Fibroblast of skin of abdomen (primary cell): ENCODE measurements around the gene UBLCP1.

Experiments used
- DNase-seq: peaks from one replicate; pipeline ENCODE4 v3.0.0-alpha.2; 2013

UBLCP1 gene

DNA sequence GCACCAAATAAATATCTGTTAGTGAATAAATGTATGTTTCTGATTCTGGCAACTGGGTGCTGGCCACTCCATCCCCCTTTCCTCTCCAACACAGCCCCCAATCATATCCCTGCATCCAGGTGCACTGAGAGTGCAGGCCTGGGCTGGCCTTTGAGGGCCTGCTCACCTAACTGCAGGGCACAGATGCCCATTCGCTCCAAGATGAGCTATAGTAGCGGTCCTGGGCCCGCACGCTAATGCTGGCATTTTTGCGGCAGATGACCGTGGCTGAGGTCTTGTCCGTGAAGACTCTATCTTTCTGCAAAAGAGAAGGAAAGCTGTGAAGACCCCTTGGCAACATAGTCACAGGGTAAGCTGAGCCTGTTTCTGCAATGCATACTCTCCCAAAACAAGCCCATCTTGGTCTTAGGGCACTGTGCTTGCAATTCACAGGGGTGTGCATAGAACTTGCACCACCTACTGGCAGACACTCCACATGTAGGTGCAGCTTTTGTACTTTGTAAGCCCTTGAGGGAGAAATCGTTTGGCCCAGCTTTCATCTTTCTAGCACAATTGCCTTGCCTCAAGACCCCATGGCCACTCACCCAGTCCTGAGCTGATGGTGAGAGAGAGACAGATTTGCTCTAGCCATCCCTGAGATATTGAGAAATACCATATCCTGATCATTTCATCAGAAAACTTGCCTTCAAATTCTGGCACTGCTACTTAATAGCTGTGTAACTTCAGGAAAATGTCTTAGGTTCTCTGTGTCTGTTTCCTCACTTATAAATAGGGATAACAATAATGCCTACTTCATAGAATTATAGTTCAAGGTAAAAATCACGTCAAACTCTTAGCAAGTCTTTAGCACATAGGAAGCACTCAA lies 53.7 kb downstream of the UBLCP1 start:
- peak; percentile 52 for DNase-seq

DNA sequence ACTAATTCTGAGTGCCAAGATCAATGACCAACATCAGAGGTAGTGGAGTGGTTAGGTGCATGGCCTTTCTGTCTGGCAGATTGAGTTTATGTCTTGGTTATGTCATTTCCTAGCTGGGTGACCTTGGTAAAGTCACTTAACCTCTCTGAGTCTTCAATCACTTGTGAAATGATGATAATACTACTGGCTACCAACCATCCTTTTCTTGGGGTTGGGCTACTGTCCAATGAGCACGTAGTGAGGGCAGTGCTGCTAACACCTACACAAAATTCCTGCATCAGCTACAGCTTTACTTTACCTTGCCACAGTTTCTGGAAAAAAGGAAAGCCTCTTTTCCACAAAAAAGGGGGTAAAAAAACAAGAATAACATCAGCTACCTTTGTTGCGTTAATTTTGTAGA lies 54.8 kb downstream of the UBLCP1 start:
- DNase-seq: no peak

DNA sequence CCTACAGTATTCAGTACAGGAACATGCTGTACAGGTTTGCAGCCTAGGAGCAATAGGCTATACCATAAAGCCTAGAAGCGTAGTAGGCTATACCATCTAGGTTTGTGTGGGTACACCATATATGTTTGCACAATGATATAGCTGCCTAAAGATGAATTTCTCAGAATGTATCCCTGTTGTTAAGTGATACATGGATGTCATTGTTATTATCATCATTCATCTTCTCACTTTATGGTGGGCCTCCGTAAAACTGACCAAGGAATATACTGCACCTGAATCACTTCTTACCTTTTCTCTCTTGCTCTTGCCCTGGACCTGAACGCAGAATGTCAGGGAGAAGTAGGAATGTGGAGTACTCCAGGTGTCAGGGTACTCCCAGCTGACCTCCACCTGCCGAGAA lies 55.4 kb downstream of the UBLCP1 start:
- no peak for DNase-seq

DNA sequence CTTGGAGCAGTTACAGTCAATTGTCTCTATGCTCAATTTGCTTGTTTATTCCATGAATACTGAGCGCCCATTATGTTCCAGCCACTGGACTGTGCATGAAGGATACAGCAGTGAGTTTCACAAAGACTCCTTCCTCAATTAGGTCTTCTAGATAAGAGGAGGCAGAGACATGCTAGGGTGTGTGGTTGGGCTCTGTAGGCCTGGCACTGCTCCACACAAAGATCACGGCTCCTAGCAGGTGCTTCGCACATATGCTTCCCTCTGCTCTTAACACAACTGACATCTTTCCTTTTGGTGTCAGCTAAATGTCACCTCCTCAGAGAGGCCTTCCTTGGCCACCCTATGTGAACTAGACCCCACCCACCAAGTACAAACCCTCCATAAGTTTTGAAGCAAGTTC lies 56.3 kb downstream of the UBLCP1 start:
- DNase-seq: no peak

DNA sequence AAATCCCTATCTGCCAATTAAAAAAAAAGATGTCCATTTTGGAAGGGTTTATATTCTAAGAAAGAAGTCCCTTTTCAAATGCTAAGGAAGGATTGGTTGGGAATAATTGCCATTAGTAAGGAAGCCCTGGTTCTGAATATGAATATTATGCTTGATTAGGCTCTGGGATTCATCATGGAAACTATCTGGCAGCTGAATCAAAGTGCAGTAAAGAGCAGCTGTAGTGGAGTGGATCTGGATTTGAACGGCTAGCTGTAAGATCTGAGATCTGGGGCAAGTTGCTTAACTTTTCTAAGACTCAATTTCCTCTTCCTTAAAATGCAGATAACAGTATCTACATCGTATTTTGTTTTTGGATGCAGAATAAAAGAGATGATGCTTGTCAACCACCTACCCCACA lies 56.7 kb downstream of the UBLCP1 start:
- DNase-seq: no peak

DNA sequence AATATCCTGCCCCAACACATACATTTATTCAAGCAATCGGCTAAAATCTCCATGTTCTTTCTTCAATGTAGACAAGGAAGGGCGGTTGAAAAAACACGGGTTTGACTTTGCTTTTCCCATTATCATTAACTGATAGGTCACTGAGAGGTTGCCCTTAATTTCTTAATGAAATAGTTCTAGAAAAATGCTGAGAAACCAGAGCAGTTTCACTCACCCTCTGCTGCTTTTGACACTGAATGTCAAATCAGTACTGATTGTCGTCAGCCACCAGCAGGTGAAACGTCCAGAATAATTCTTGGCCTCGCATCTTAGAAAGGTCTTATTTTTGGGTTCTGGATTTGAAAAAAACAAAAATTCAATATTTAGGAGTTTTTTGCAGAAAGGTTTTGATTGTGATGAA lies 59.1 kb downstream of the UBLCP1 start:
- no peak for DNase-seq

DNA sequence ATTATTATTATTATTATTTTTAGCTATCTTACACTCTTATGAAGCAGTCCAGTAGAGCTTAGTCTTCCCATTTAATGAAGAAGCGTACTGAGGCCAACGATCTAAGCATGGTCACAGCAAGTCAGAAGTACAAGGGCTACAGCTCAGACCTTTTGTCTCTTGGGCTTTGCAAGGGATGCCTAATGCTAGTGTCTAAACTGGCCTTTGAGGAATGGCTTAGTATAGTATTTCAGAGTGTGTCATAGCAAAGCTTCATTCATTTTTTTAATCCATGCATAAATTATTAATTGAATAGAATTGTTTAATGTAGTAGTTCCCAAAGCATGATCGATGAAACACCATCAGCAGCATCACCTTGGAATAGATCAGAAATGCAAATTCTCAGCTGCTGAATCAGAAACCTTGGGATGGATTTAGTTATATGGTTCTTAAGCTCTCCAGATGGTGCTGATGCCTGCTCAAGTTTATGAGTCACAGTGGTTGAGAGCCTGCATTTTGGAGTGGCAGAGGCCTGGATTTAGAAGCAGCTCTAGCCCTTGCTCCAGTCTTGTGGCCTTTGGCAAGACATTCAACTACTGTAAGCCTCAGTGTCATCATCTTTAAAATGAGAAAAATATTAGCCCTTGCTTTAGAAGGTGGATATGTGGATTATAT lies 61.1 kb downstream of the UBLCP1 start:
- DNase-seq: peak; percentile 94

DNA sequence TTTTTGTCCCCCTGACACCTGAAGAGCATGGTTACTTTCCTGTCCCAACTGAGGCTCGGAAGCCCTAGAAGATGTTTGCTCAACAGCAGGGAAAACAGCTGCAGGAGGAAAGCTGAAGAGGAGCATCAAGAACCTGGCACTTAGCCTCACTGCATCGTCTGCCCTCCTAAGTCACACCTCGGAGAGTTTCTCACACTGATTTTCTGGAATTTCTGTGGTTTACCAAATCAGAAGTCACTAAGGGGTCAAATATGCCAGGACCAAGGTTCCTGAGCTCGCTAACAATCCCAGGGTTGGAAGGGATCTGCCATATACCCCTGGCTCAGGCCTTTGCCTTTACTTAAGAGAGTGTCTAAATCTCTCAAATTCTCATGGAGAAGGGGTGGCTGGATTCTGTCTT lies 61.9 kb downstream of the UBLCP1 start:
- peak; percentile 24 for DNase-seq

DNA sequence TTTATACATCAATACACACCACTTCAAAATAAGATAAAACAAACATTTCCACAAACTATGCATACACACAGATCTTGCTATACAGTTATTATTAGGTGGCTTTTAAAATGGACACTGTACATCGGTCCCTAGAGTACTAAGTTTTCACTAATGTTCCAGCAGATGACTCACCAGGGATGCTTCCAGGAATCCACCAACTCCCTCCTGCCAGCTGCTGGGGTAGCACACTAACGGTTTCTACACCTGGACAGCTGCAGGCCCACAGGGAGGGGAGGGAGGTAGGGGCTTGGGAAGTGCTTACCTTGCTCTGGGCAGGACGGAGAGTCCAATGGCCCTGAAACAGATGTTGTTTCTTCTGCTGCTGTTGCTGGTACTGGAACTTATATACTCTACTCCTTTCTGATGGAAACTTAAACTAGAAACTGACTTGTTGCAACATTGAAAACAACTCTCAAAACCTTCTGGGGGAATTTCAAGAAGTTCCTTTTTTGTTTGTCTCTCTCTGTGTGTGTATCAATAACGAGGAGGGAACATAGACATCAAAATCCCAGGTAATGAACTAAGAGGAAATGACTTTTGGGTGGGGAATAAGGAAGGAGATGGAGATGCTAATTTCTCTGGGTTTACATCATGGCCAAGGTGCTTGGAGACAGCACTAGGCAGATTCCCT lies 67.2 kb downstream of the UBLCP1 start, which contains the start of gene IL12B:
IL12B (minus strand) TSS at position 357 of the 670 bp plus-strand sequence. CDS start 3,705 bp downstream, outside the sequence.
- DNase-seq: peak; percentile 38

DNA sequence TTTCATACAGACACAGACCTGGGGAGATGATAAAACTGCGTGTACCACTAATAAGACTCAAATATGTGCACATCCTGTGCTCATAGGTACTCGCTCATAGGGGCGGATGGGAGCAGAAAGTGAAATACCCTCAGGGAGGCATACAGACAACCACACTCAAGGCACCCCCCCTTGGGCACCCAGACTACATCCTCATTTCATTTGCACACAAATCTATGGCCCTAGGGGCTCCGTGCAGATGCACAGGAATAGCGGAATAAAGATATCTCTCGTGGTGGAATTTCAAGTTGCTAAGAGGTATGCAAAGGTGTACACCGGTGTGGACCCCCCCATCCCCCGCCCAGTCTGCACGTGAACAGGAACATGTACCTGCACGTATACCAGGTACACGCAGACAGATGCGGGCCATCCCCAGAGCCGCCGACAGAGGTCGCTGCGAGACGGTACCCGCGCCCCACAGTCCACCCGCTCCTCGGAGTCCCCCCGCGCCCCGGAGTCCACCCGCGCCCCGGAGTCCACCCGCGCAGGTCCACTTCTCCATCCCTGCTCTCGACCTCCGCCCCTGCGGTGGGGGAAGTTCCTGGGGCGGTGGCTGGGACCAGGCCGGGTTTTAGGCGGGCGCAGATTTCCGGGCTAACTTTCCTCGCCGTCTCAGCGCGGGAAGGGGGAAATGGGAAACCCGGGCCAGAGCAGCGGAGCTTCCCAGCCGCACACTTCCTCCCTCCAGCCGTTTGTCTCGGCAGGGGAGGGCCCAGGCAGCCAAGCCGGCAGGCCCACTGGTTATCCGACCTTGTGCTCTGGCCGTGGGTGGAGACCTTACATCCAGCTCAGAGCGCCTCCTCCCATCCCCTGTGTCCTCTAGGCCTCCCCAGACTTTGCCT lies 68.2 kb downstream of the UBLCP1 start:
- DNase-seq: peak; percentile 29

DNA sequence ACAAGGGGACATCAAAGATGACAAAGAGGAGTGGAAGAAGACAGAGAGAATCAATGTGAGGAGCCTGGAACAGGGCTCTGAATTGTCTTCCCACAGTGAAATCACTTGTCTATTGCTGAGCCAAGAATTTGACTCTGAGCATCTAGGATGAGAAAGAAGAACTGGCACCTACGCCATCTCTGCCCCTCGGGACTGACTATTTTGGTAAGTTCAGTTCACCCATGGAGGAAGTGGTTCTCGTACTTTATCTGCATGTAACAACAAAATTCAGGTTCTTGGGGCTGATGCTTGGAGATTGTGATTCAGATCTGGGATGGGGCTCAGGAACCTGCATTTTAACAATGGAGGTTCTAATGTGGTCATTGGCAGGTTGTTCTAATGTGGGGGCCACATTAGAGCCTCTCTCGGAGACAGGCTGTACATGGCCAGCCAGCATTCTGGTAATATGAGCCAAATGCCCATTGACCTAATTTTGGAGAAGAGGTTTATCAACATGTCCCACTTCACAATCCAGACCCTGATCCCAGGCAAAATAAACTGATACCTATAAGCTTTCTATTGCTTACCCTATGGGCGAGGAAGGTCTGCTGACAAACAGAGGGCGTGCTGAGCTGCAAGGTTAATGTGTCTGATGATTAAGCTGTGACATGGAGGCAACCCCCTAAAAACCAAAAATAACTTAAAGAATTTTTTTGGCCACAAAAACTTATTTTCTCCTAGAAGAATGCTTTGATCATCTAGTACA lies 69.9 kb downstream of the UBLCP1 start:
- DNase-seq: peak; percentile 31

DNA sequence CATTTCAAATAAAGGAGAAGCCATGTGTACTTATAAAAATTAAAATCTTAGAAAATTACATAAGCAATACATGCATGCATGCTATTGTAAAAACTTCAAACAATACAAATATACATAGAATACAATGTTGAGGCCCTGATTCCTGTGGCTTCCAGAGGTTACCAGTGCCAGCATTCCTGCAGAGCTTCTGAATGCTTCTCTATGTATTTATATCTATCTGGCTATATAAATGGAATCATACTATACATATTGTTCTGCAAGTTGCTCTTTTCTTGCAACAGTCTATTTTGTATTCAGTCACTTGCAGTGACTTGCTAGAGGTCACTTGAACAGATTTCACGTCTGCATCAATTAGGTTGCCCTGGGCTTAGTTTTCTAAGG lies 70.4 kb downstream of the UBLCP1 start:
- peak; percentile 49 for DNase-seq
